Ishikawa (cell line): ENCODE data around the gene GJD3.

ENCODE experiments used
- CEBPB ChIP-seq: IDR thresholded peaks from 2 replicates; pipeline ENCODE4 v1.6.1; 2012
- CREB1 ChIP-seq: IDR thresholded peaks from 2 replicates; pipeline ENCODE4 v1.6.1; 2012; ENCODE audit warnings: low read depth
- EGR1 ChIP-seq: IDR thresholded peaks from 2 replicates; pipeline ENCODE4 v1.6.1; 2012
- EP300 ChIP-seq: IDR thresholded peaks from 2 replicates; pipeline ENCODE4 v1.6.1; 2012; ENCODE audit warnings: borderline replicate concordance
- FOXM1 ChIP-seq: IDR thresholded peaks from 2 replicates; pipeline ENCODE4 v1.6.1; 2012; ENCODE audit warnings: low read depth, borderline replicate concordance
- NFIC ChIP-seq: IDR thresholded peaks from 2 replicates; pipeline ENCODE4 v1.6.1; 2012
- RAD21 ChIP-seq: IDR thresholded peaks from 2 replicates; pipeline ENCODE4 v1.6.1; 2012; ENCODE audit warnings: low read depth
- TAF1 ChIP-seq: IDR thresholded peaks from 2 replicates; pipeline ENCODE4 v1.6.1; 2012; ENCODE audit warnings: low read depth, mild to moderate bottlenecking
- TCF12 ChIP-seq: IDR thresholded peaks from 2 replicates; pipeline ENCODE4 v1.6.1; 2012; ENCODE audit warnings: low read depth
- TEAD4 ChIP-seq: IDR thresholded peaks from 2 replicates; pipeline ENCODE4 v1.6.1; 2012
- YY1 ChIP-seq: IDR thresholded peaks from 2 replicates; pipeline ENCODE4 v1.6.1; 2012; ENCODE audit warnings: low read depth
- ZBTB7A ChIP-seq: IDR thresholded peaks from 2 replicates; pipeline ENCODE4 v1.6.1; 2012; ENCODE audit warnings: low read depth
- TF ChIP-seq, protein P1 (sequence below): IDR thresholded peaks from 2 replicates; pipeline ENCODE4 v1.6.1; 2012
- TF ChIP-seq, protein P2 (sequence below): IDR thresholded peaks from 2 replicates; pipeline ENCODE4 v1.6.1; 2012; ENCODE audit warnings: low read depth, mild to moderate bottlenecking
- TF ChIP-seq, protein P3 (sequence below): IDR thresholded peaks from 2 replicates; pipeline ENCODE4 v1.6.1; 2012

GJD3 gene

DNA sequence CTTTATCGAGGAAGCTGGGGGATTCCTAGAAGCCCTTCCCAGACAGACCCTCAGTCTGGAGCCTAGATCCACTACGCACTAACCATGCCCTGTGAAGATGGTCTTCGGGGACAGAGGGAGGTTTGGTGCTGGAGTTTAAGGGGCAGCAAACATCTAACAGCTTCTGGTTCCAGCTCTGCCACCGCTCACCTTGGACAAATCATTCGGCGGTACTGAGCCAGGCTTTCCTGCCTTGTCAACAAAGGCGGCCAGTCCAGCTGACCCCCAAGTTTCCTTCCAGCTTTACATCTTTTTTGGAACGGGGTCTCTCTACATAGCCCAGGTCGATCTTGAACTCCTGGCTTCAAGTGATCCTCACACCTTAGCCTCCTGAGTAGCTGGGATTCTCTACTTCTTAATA, 369 bp upstream of the GJD3 start:
- TF ChIP-seq TAF1 (no peak), RAD21 (no peak), EGR1 (no peak), CREB1 (no peak), TCF12 (no peak), FOXM1 (no peak), YY1 (no peak), ZBTB7A (no peak), EP300 (no peak), TEAD4 (no peak), NFIC (no peak)
- TF ChIP-seq, protein P1, sequence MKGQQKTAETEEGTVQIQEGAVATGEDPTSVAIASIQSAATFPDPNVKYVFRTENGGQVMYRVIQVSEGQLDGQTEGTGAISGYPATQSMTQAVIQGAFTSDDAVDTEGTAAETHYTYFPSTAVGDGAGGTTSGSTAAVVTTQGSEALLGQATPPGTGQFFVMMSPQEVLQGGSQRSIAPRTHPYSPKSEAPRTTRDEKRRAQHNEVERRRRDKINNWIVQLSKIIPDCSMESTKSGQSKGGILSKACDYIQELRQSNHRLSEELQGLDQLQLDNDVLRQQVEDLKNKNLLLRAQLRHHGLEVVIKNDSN, result no peak

GRCh38 chr17:40363111-40363827, 1.3 kb downstream of the GJD3 start:
- TF ChIP-seq ZBTB7A (peak; percentile 29; the same call in 1 of the 2 replicates), EP300 (no peak), CREB1 (no peak), NFIC (no peak), RAD21 (no peak), CEBPB (no peak), EGR1 (no peak), TAF1 (no peak), TEAD4 (no peak), YY1 (no peak), FOXM1 (no peak), TCF12 (no peak)
- TF ChIP-seq, protein P2, sequence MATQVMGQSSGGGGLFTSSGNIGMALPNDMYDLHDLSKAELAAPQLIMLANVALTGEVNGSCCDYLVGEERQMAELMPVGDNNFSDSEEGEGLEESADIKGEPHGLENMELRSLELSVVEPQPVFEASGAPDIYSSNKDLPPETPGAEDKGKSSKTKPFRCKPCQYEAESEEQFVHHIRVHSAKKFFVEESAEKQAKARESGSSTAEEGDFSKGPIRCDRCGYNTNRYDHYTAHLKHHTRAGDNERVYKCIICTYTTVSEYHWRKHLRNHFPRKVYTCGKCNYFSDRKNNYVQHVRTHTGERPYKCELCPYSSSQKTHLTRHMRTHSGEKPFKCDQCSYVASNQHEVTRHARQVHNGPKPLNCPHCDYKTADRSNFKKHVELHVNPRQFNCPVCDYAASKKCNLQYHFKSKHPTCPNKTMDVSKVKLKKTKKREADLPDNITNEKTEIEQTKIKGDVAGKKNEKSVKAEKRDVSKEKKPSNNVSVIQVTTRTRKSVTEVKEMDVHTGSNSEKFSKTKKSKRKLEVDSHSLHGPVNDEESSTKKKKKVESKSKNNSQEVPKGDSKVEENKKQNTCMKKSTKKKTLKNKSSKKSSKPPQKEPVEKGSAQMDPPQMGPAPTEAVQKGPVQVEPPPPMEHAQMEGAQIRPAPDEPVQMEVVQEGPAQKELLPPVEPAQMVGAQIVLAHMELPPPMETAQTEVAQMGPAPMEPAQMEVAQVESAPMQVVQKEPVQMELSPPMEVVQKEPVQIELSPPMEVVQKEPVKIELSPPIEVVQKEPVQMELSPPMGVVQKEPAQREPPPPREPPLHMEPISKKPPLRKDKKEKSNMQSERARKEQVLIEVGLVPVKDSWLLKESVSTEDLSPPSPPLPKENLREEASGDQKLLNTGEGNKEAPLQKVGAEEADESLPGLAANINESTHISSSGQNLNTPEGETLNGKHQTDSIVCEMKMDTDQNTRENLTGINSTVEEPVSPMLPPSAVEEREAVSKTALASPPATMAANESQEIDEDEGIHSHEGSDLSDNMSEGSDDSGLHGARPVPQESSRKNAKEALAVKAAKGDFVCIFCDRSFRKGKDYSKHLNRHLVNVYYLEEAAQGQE, result no peak
- TF ChIP-seq, protein P1, result no peak
- TF ChIP-seq, protein P3, sequence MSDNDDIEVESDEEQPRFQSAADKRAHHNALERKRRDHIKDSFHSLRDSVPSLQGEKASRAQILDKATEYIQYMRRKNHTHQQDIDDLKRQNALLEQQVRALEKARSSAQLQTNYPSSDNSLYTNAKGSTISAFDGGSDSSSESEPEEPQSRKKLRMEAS, result peak; percentile 72; the same call in 1 of the 2 replicates

- TF ChIP-seq RAD21 (peak; percentile 79), EGR1 (0 out of 2 replicates have a peak, but pooled peaks have one; percentile 25), TAF1 (no peak; the same call in 1 of the 2 replicates)
- TF ChIP-seq, protein P3, result peak; percentile 83; the same call in 1 of the 2 replicates
- TF ChIP-seq, protein P1, result peak; percentile 27; the same call in 1 of the 2 replicates
Measured at GRCh38 chr17:40362696-40363110, 1.8 kb downstream of the GJD3 start.

GRCh38 chr17:40361925-40362695, 2.4 kb downstream of the GJD3 start:
- TF ChIP-seq ZBTB7A (no peak), TEAD4 (no peak), YY1 (no peak), EP300 (no peak), NFIC (no peak)
- TF ChIP-seq, protein P2, result no peak

DNA sequence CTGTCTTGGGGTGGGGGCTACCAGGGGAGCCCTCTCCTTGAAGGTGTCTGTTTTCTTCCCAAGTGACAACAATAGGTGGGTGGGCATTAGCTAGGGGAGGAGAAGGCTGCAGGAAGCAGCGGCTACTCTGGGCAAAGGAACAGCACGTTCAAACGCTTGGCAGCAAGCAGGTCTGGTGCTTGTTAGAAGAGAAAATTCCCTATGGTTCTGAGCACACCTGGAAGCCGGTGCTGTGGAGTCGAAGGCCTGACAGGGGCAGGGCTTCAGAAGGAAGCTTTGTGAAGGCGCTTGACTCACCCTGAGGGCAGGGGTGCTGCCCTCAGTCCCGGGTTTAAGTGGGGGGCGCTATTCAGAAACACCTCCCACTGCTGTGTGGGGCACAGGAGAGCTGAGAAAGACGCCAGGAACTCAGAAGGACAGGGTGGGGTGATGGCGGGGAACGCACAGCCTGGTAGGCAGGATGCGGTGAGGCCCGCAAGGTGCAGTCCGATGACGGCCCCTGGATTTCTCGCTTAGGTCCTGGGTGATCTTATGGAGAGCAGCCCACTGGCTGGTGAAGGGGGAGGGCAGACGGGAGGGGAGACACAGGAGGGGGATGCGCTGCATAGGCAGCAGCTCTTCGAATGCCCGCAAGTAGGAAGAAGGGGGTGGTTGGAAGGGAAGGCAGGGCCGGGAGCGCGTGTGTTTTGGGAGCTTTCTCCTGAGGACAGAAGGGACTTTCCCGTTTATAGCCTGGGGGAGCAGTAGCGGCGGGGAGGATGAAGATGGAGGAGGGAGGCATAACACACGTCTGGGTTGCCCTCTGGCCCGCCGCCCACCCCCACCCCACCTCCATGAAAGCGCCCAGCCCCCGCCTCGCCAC, 3.2 kb downstream of the GJD3 start:
- TF ChIP-seq ZBTB7A, result no peak
- TF ChIP-seq EP300, result no peak
- no peak for TF ChIP-seq TEAD4
- TF ChIP-seq EGR1, result no peak
- TF ChIP-seq TCF12, result no peak
- TF ChIP-seq RAD21, result no peak
- TF ChIP-seq FOXM1, result no peak
- no peak for TF ChIP-seq CREB1
- TF ChIP-seq CEBPB, result no peak
- TF ChIP-seq TAF1, result no peak
- TF ChIP-seq, protein P2, result no peak
- TF ChIP-seq NFIC, result no peak
